GM18868 (cell line): ENCODE measurements around the gene DLGAP1.

ENCODE experiments used
- ATAC-seq: cut with Tn5 transposase; IDR thresholded peaks from one replicate; pipeline ENCODE4 v1.9.1; 2021; ENCODE audit warnings: mild to moderate bottlenecking, moderate library complexity; ENCODE audit not compliant: unreplicated experiment

The DLGAP1 gene

GRCh38 chr18:3906116-3906750 is 548.9 kb downstream of the DLGAP1 start:
- ATAC-seq: no peak

- no peak for ATAC-seq
Observed at GRCh38 chr18:3903337-3903736, 551.8 kb downstream of the DLGAP1 start.

- no peak for ATAC-seq
Observed at GRCh38 chr18:3902676-3903075, 552.4 kb downstream of the DLGAP1 start.

DNA sequence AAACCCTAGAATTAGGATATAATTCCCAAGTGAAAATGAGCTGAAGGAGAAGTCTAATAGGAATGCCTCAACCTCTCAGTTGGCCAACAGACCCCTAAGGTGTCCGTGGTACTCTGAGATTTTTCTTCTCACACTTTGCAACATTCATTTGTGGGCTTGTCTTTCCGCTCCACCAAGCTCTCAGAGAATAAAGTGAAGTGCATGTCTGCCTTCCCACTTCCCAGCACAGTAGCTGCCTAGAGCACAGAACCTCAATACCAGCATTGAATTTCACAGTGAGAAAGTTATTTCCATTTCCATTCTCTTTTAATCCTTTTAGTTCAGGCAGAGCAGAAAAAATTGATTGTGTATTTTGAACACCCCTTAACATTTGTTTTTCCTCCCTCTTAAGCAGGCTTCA is 553.3 kb downstream of the DLGAP1 start:
- no peak for ATAC-seq

DNA sequence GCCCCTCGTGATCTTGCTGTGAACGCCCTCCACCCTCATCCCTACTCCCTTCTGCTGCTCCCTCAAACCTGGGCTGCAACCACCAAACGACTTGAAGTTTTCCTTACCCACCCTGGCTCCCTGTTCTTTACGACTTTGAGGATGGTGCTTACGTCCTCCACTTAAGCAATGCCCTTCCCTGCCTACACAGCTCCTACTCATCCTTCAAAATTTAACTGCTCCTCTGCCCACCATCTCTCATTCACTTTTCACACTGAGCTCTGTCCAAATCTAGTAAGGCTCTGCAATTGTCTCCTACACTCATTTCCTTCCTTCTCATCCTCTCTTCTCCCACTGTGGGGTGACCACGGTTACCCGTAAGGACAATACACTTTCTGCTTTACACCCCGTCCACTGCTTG is 554.1 kb downstream of the DLGAP1 start:
- no peak for ATAC-seq

DNA sequence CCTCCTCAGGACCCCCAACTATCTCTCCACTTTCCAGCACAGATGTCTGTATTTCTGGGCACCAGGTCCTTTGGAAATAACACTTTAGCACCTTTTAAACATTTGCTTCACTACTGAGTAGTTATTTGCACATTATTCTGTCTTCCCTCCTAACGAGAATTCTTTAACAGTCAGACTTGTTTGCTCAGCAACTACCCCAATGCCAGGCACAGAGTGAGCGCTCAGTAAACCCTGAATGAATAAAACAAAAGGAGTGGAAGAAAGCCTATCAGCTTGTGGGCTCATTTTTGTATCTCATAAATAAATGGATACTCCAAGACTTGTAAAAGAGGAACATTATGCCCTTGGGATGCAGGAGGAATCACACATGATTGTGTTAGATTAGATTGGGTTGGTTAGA is 554.8 kb downstream of the DLGAP1 start:
- no peak for ATAC-seq

- ATAC-seq: no peak
Observed at GRCh38 chr18:3898861-3899613, 556.1 kb downstream of the DLGAP1 start.

DNA sequence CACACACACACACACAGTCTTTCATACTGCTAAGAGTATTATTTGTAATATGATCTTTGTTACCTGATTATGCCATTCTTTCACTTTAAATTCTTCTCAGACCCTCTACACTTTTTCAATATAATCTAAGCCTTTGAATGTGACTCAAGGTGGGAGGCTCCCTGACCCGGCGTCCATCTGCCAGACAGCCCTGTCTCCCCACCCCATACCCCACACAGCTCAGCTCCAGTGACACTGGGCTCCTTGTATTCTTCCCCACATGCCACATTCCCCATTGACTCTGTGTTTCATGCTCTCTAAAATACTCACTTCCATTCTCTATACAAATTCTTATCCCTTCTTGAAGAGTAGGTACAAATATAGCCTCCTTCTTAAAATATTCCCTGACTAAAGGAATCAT is 563.0 kb downstream of the DLGAP1 start:
- no peak for ATAC-seq

DNA sequence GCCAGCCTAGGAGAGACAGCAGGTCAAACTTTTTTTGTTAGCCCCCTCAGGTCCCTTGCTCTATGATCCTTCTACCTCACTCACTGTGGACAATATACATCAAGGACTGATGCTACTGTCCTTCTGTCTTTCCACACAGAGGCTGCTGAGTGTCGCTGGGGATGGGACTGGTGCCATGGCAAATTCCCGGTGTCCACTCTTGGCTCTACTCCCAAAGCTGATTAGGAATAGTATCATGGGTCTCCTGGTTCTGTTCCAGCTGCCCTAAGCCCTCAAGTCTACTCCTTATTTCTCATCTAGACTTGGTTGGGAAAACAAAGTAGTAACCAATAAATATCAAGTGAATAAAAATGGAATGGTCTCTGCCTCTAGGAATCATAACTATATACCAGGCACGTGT is 563.9 kb downstream of the DLGAP1 start:
- ATAC-seq: no peak

GRCh38 chr18:3889803-3890202 is 565.3 kb downstream of the DLGAP1 start:
- ATAC-seq: no peak

GRCh38 chr18:3889121-3889520 is 566.0 kb downstream of the DLGAP1 start:
- no peak for ATAC-seq

GRCh38 chr18:3886575-3887322 is 568.4 kb downstream of the DLGAP1 start:
- no peak for ATAC-seq

DNA sequence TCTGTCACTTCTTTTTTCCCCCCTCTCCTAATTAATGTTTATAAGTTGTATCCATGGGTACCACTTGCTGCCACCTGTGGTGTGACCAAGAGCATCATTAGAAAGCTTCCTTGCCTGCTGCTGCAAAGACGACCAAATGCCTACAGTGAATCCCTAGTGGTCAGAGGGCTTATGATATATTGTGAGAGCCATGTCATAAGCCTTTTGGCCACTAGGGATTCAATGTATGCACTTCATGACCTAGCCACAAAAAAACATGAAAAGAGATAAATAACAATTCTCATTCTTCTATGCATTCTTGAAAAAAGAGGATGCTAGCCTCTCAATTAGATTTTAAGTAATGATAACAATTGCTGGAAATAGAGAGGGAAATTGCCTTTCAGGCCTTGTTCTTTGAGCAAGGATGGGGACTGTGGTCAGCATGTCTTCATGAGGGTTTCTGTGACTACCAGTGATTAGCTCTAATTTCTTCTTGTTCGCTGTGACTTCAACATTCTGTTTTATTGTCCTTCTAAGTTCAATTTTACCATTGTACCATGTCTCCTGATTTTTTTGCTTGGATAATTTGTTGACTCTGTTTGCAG is 569.8 kb downstream of the DLGAP1 start:
- peak; percentile 72 for ATAC-seq

DNA sequence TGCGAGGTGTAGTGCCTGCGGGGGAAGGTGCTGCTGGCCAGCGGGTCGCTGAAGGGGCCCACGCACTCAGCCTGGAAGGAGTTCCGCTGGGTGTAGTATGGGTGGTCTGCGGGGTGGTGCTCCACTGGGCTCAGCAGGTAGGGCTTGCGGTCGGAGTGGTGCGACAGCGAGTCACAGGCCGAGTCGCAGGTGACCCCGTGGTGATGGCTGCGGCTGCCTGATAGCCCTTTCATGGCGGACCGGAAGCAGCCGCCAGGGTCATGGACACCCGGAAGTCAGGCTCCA is 575.3 kb downstream of the DLGAP1 start:
- ATAC-seq: no peak

DNA sequence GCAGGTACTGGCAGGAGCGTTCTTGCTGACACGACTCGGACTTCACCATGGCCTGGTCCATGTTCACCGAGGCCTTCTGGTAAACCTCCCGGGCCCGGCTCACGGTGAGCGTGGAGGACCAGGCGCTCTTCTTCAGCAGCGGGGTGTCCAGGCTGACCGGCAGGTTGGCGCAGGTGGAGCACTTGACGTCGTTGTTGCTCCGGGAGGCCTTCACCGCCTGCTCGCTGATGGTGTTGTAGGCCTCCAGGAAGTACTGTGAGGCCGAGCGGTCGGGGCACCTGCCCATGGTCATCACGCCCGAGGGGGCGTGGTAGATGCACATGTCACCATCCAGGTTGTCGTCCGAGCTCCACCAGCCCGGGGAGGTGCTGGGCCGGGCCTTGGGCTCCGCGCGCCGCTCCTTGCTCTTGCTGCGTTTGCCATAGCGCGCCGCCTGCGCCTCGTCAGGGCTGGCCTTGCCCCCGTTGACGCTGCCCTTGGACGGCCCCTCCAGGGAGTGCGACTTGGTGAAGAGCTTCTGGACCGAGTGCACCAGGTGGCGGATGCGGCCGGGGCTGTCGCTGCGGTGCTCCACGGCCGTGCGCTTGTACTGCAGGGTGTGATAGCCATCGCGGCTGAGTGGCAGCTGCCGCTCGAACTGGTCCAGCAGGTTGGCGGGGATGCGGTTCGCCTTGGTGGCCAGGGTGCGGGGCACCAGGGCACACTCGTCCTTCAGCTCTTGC is 575.8 kb downstream of the DLGAP1 start:
- ATAC-seq: no peak

- no peak for ATAC-seq
Observed at GRCh38 chr18:3878401-3878800, 576.7 kb downstream of the DLGAP1 start.

- ATAC-seq: no peak
Observed at GRCh38 chr18:3877678-3878077, 577.4 kb downstream of the DLGAP1 start.

DNA sequence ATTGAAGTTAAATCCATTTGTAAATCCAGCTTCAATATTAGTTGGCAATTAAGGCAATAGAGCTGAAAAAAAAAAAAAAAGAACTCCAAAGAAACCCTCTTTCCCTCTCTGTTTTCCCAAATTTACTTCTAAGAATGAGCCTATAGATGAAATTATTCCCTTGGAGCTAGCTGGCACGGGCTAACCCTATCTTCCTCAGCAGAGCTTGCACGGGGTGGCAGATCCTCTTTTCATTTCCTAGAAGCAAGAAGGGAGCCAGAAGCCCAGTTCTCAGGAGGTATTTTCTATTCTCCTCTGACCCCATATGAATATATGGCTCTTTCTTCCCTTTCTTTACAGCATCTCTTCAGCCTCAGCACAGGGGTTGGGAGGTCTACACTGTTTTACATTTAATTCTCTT is 579.1 kb downstream of the DLGAP1 start:
- no peak for ATAC-seq

- ATAC-seq: no peak
Observed at GRCh38 chr18:3875376-3875775, 579.7 kb downstream of the DLGAP1 start.

DNA sequence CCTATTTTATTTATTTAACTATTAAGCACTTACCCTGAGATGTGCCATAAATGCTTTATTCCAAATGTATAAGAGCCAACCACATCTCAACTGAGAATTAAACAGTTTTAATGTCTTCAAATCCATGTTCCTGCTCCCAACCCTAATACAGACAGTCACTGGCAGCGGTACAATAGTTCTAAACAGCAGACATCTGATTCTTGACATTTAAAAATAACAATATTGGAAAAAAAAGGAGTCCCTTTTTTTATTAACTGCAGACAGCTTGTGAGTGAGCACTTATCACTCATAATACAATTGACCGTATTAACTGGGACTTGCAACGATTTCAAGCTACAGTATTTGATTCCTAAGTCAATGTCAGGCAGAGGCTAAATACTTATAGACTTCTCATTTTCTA is 580.5 kb downstream of the DLGAP1 start:
- ATAC-seq: no peak

DNA sequence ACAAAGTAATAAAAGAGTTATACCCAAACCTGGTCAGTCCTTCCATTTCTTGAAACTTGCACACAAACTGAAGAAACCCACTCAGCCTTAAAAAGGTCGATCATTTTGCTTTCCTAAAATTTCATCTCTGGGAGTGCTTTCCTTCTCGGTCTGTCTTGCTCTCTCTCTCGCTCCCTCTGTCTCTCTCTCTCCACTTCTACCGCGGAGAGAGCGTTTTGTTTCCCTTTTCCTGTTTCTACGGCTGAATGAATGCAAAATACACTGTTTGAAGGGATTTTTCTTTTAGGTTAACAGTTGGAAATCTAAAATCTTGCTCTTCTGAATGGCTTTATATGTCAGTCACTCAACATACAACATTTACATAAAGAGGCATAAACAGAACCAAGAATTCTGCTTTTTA is 581.0 kb downstream of the DLGAP1 start:
- no peak for ATAC-seq
